HEK293 (cell line): ENCODE measurements around the gene UACA.

ENCODE experiments used
- CTCF ChIA-PET: fragments of 350-600 bp; formaldehyde crosslinking; extraction: SDS; loops from one replicate; lab custom pipeline; 2021; ENCODE audit warnings: antibody characterized with exemption; lab: Yijun Ruan, JAX
- POLR2A ChIA-PET: fragments of 300-600 bp; formaldehyde crosslinking; extraction: SDS; loops from one replicate; lab custom pipeline; 2020; ENCODE audit warnings: antibody characterized with exemption, inconsistent platforms; lab: Yijun Ruan, JAX
- H3K27ac ChIP-seq: fragments of 200-500 bp; sonication (Bioruptor generic); 2 replicates; pipeline ENCODE4 v1.5.1; 2014; ENCODE audit warnings: low read depth, low read length, control low read depth, inconsistent platforms; ENCODE audit errors: extremely low read depth
- H3K36me3 ChIP-seq, 2 experiments: fragments of 200-500 bp in 1 of 2; sonication (Bioruptor generic) in 1 of 2; 1 replicate in 1 of 2; 2 replicates in 1 of 2; pipeline ENCODE4 v1.5.1; 2014 to 2017; ENCODE audit warnings: inconsistent platforms in 2 of 2, low read length in 2 of 2; ENCODE audit not compliant: control insufficient read depth in 2 of 2, insufficient read depth in 1 of 2
- H3K4me1 ChIP-seq: fragments of 200-500 bp; sonication (Bioruptor generic); 2 replicates; pipeline ENCODE4 v1.5.1; 2014; ENCODE audit warnings: mild to moderate bottlenecking, low read length, inconsistent platforms; ENCODE audit not compliant: control insufficient read depth, insufficient read depth
- H3K4me3 ChIP-seq: 2 replicates; pipeline ENCODE4 v1.5.1; 2011; ENCODE audit warnings: low read depth, mild to moderate bottlenecking, control low read depth, low read length, moderate library complexity
- H3K9me3 ChIP-seq: fragments of 200-500 bp; sonication (Bioruptor generic); 2 replicates; pipeline ENCODE4 v1.5.1; 2014; ENCODE audit warnings: low read depth, low read length, inconsistent platforms; ENCODE audit not compliant: control insufficient read depth, insufficient read depth
- BCL6B ChIP-seq: fragments of 450-650 bp; formaldehyde crosslinking; IDR thresholded peaks from 2 replicates; pipeline ENCODE4 v1.5.1; 2017; ENCODE audit warnings: missing biosample characterization, missing genetic modification characterization
- HIC1 ChIP-seq: fragments of 450-650 bp; formaldehyde crosslinking; IDR thresholded peaks from 2 replicates; pipeline ENCODE4 v1.5.1; 2016; ENCODE audit warnings: missing biosample characterization, missing genetic modification characterization
- HOXC10 ChIP-seq: sonication (generic); formaldehyde crosslinking; IDR thresholded peaks from 2 replicates; pipeline ENCODE4 v1.8.1; 2023; ENCODE audit warnings: mild to moderate bottlenecking, missing genetic modification reagents
- PRDM6 ChIP-seq: fragments of 450-650 bp; formaldehyde crosslinking; IDR thresholded peaks from 2 replicates; pipeline ENCODE4 v1.5.1; 2017; ENCODE audit warnings: missing biosample characterization, missing genetic modification characterization
- SP3 ChIP-seq: fragments of 450-650 bp; formaldehyde crosslinking; IDR thresholded peaks from 2 replicates; pipeline ENCODE4 v1.5.1; 2016; ENCODE audit warnings: missing biosample characterization, missing genetic modification characterization
- ZBTB17 ChIP-seq: fragments of 450-650 bp; formaldehyde crosslinking; IDR thresholded peaks from 2 replicates; pipeline ENCODE4 v1.5.1; 2016; ENCODE audit warnings: missing biosample characterization, missing genetic modification characterization
- ZBTB6 ChIP-seq: fragments of 450-650 bp; formaldehyde crosslinking; IDR thresholded peaks from 2 replicates; pipeline ENCODE4 v1.5.1; 2017; ENCODE audit warnings: missing biosample characterization, missing genetic modification characterization
- ZIC2 ChIP-seq: fragments of 450-650 bp; formaldehyde crosslinking; IDR thresholded peaks from 2 replicates; pipeline ENCODE4 v1.5.1; 2016; ENCODE audit warnings: missing biosample characterization, missing genetic modification characterization
- ZNF121 ChIP-seq: fragments of 450-650 bp; formaldehyde crosslinking; IDR thresholded peaks from 2 replicates; pipeline ENCODE4 v1.5.1; 2016; ENCODE audit warnings: missing biosample characterization, missing genetic modification characterization
- ZNF221 ChIP-seq: fragments of 450-650 bp; formaldehyde crosslinking; IDR thresholded peaks from 2 replicates; pipeline ENCODE4 v1.5.1; 2017; ENCODE audit warnings: missing biosample characterization, missing genetic modification characterization, borderline replicate concordance
- ZNF341 ChIP-seq: fragments of 450-650 bp; formaldehyde crosslinking; IDR thresholded peaks from 2 replicates; pipeline ENCODE4; 2016; ENCODE audit warnings: low read depth, missing biosample characterization, missing genetic modification characterization
- ZNF362 ChIP-seq: fragments of 450-650 bp; formaldehyde crosslinking; IDR thresholded peaks from 2 replicates; pipeline ENCODE4 v1.5.1; 2016; ENCODE audit warnings: missing biosample characterization, missing genetic modification characterization
- ZNF596 ChIP-seq: fragments of 450-650 bp; IDR thresholded peaks from 2 replicates; pipeline ENCODE4 v1.5.0; 2018; ENCODE audit warnings: missing biosample characterization, mild to moderate bottlenecking, missing genetic modification characterization, moderate library complexity
- ZNF600 ChIP-seq: fragments of 450-650 bp; formaldehyde crosslinking; IDR thresholded peaks from 2 replicates; pipeline ENCODE4 v1.5.1; 2016; ENCODE audit warnings: missing biosample characterization, missing genetic modification characterization
- ZNF626 ChIP-seq: fragments of 450-650 bp; sonication (Bioruptor Pico); formaldehyde crosslinking; IDR thresholded peaks from 2 replicates; pipeline ENCODE4 v1.5.1; 2018; ENCODE audit warnings: missing biosample characterization, missing genetic modification characterization, inconsistent platforms

The UACA gene

GRCh38 chr15:70752193-70752635 lies 11.1 kb downstream of the UACA start:
- peaks cover 17% of the 10 kb centered on the region for H3K4me1 ChIP-seq
- H3K4me3 ChIP-seq: no peak overlapping the region
- ChIA-PET CTCF (interaction anchor here (2.0 kb wide), 1 partner anchor 29 kb away, joined by 8 read pairs; no protein-coding TSS in a partner anchor), POLR2A (interaction anchor here (1.0 kb wide), 1 partner anchor 12 kb away, joined by 3 read pairs; no protein-coding TSS in a partner anchor)
- H3K9me3 ChIP-seq: no peaks in the 10 kb centered on the region
- H3K27ac ChIP-seq: no peak overlapping the region
- no peaks in the 10 kb centered on the region for H3K36me3 ChIP-seq
- TF ChIP-seq ZNF596 (tag by site-specific recombination): peak; percentile 89
- no peak for TF ChIP-seq HOXC10
- TF ChIP-seq ZNF341: no peak
- TF ChIP-seq ZNF362 (tag by site-specific recombination): peak; percentile 55; the same call in 1 of the 2 replicates
- TF ChIP-seq ZNF626 (tag by site-specific recombination): peak; percentile 3; the same call in 1 of the 2 replicates
- peak; percentile 90 for TF ChIP-seq ZIC2 (tag by site-specific recombination)
- TF ChIP-seq SP3 (tag by site-specific recombination): no peak
- peak; percentile 73 for TF ChIP-seq BCL6B
- TF ChIP-seq PRDM6 (tag by site-specific recombination): peak; percentile 64
- TF ChIP-seq ZNF600: 0 out of 2 replicates have a peak, but pooled peaks have one; percentile 13

GRCh38 chr15:70750203-70750869 lies 13.0 kb downstream of the UACA start:
- Histone ChIP-seq H3K36me3 (no peaks in the 10 kb centered on the region; a peak in 1 of 3 replicates), H3K4me1 (peaks cover 17% of the 10 kb centered on the region), H3K9me3 (no peaks in the 10 kb centered on the region), H3K27ac (no peak overlapping the region), H3K4me3 (no peak overlapping the region)
- TF ChIP-seq ZBTB6 (peak; percentile 31; the same call in 1 of the 2 replicates), ZBTB17 (tag by site-specific recombination) (peak; percentile 65), ZNF221 (tag by site-specific recombination) (no peak), ZNF121 (tag by site-specific recombination) (peak; percentile 86), ZNF341 (peak; percentile 95), HIC1 (no peak)
- POLR2A ChIA-PET: interaction anchor here (1.4 to 1.8 kb wide), 2 partner anchors 11 to 13 kb away, joined by 3 to 7 read pairs; partner anchors contain the start of gene UACA
- CTCF ChIA-PET: interaction anchor here (0.5 to 2.4 kb wide), 7 partner anchors 23 to 738 kb away, joined by 3 to 11 read pairs (median 4); no protein-coding TSS in a partner anchor
